AG09309 (cell line): ENCODE measurements around the gene RAD23B.

Experiments used
- DNase-seq: peaks from one replicate; pipeline ENCODE4 v3.0.0-alpha.2; 2010; ENCODE audit warnings: low read depth
- H3K4me3 ChIP-seq: 2 replicates; pipeline ENCODE4 v1.5.1; 2011; ENCODE audit warnings: mild to moderate bottlenecking, low read depth, low read length, moderate library complexity; ENCODE audit not compliant: control insufficient read depth
- CTCF ChIP-seq: IDR thresholded peaks from 2 replicates; pipeline ENCODE4 v1.5.1; 2011; ENCODE audit warnings: mild to moderate bottlenecking, low read depth, low read length, inconsistent platforms; ENCODE audit not compliant: insufficient read depth, control insufficient read depth; ENCODE audit errors: missing control alignments

The RAD23B gene

GRCh38 chr9:107367727-107368502 lies 84.8 kb downstream of the RAD23B start:
- no peak for DNase-seq
- H3K4me3 ChIP-seq = no peak overlapping the region
- no peak for TF ChIP-seq CTCF

- no peak for DNase-seq
- no peak overlapping the region for H3K4me3 ChIP-seq
- TF ChIP-seq CTCF = no peak
Observed at GRCh38 chr9:107368696-107369095, 85.6 kb downstream of the RAD23B start.

- no peak for DNase-seq
- no peak for TF ChIP-seq CTCF
- H3K4me3 ChIP-seq = no peak overlapping the region
Observed at GRCh38 chr9:107373809-107374208, 90.7 kb downstream of the RAD23B start.

GRCh38 chr9:107375001-107375400 lies 91.9 kb downstream of the RAD23B start:
- H3K4me3 ChIP-seq = no peak overlapping the region
- no peak for TF ChIP-seq CTCF
- no peak for DNase-seq

GRCh38 chr9:107375651-107376369 lies 92.7 kb downstream of the RAD23B start:
- TF ChIP-seq CTCF = no peak
- no peak for DNase-seq
- H3K4me3 ChIP-seq = no peak overlapping the region

GRCh38 chr9:107378006-107378405 lies 94.9 kb downstream of the RAD23B start:
- DNase-seq = no peak
- TF ChIP-seq CTCF = no peak
- no peak overlapping the region for H3K4me3 ChIP-seq
